Measurements from ENCODE around the gene MRPL39. TPM values are rescaled to one million over a fixed set of nuclear protein-coding genes. Genes with fewer than 3 reads are reported as not detected.

The MRPL39 gene
- polyA plus RNA-seq, 6 donors from 2014 or later = 38.4 to 65.4 (median 53.7) TPM

- Mint-ChIP-seq H3K4me1 (peaks cover 19 to 55% (median 43%) of the 10 kb centered on the region in 3 donors), H3K27ac (peak overlapping the region; percentile 79 to 97 (median 92)), H3K4me3 (peak overlapping the region; percentile 24 to 83 (median 74)), H3K27me3 (no peaks in the 10 kb centered on the region), H3K36me3 (peaks cover 0 to 8% of the 10 kb centered on the region in 2 donors), H3K9me3 (no peaks in the 10 kb centered on the region)
- DNase-seq = peak; percentile 39
- peak; percentile 69 to 71 for ATAC-seq (ENCODE audit: low read depth in 2 of 2)
Observed at GRCh38 chr21:25572861-25573310, 34.4 kb downstream of the MRPL39 start.

GRCh38 chr21:25571726-25572121 lies 35.6 kb downstream of the MRPL39 start:
- H3K36me3 Mint-ChIP-seq = peaks cover 0 to 5% of the 10 kb centered on the region in 2 donors
- peaks cover 28 to 63% (median 55%) of the 10 kb centered on the region in 3 donors for H3K4me1 Mint-ChIP-seq
- no peak overlapping the region for H3K4me3 Mint-ChIP-seq
- H3K27ac Mint-ChIP-seq = peak overlapping the region in 1 of 6 donors; percentile 90
- DNase-seq = no peak
- no peaks in the 10 kb centered on the region for H3K27me3 Mint-ChIP-seq
- no peak for ATAC-seq (ENCODE audit: low read depth in 2 of 2)
- no peaks in the 10 kb centered on the region for H3K9me3 Mint-ChIP-seq

- H3K36me3 Mint-ChIP-seq = no peaks in the 10 kb centered on the region
- H3K4me3 Mint-ChIP-seq = peak overlapping the region in 1 of 8 donors; percentile 15
Observed at GRCh38 chr21:25569711-25570110, 37.6 kb downstream of the MRPL39 start.

GRCh38 chr21:25569084-25569483 lies 38.2 kb downstream of the MRPL39 start:
- ATAC-seq (ENCODE audit: low read depth in 2 of 2) = no peak
- H3K4me3 Mint-ChIP-seq = no peak overlapping the region
- H3K27me3 Mint-ChIP-seq = no peaks in the 10 kb centered on the region

More at GRCh38 chr21:25569711-25570110, 37.6 kb downstream of the MRPL39 start:
- Mint-ChIP-seq H3K27me3 (no peaks in the 10 kb centered on the region), H3K4me1 (peaks cover 33 to 61% (median 55%) of the 10 kb centered on the region in 3 donors), H3K9me3 (no peaks in the 10 kb centered on the region), H3K27ac (peak overlapping the region in 4 of 6 donors; percentile 2 to 55 (median 10))
- no peak for ATAC-seq (ENCODE audit: low read depth in 2 of 2)
- DNase-seq = no peak

GRCh38 chr21:25568246-25568645 lies 39.0 kb downstream of the MRPL39 start:
- ATAC-seq (ENCODE audit: low read depth in 2 of 2) (peak; percentile 13 to 27), DNase-seq (peak; percentile 3)
- Mint-ChIP-seq H3K36me3 (no peaks in the 10 kb centered on the region), H3K27me3 (no peaks in the 10 kb centered on the region), H3K27ac (peak overlapping the region in 4 of 6 donors; percentile 4 to 66 (median 20)), H3K4me3 (peak overlapping the region in 3 of 8 donors; percentile 5 to 63 (median 34)), H3K4me1 (peaks cover 37 to 66% (median 60%) of the 10 kb centered on the region in 3 donors), H3K9me3 (no peaks in the 10 kb centered on the region)

More at GRCh38 chr21:25569084-25569483, 38.2 kb downstream of the MRPL39 start:
- no peaks in the 10 kb centered on the region for H3K9me3 Mint-ChIP-seq
- no peaks in the 10 kb centered on the region for H3K36me3 Mint-ChIP-seq
- no peak for DNase-seq
- peak overlapping the region in 1 of 6 donors; percentile 55 for H3K27ac Mint-ChIP-seq
- H3K4me1 Mint-ChIP-seq = peaks cover 37 to 66% (median 59%) of the 10 kb centered on the region in 3 donors

GRCh38 chr21:25567472-25567871 lies 39.8 kb downstream of the MRPL39 start:
- no peaks in the 10 kb centered on the region for H3K9me3 Mint-ChIP-seq
- H3K27me3 Mint-ChIP-seq = no peaks in the 10 kb centered on the region
- H3K36me3 Mint-ChIP-seq = no peaks in the 10 kb centered on the region
- peak overlapping the region in 1 of 8 donors; percentile 5 for H3K4me3 Mint-ChIP-seq
- H3K27ac Mint-ChIP-seq = peak overlapping the region in 4 of 6 donors; percentile 24 to 66 (median 37)
- ATAC-seq (ENCODE audit: low read depth in 2 of 2) (no peak), DNase-seq (no peak)
- H3K4me1 Mint-ChIP-seq = peaks cover 36 to 67% (median 61%) of the 10 kb centered on the region in 3 donors

- Mint-ChIP-seq H3K4me3 (no peak overlapping the region), H3K27ac (peak overlapping the region in 2 of 6 donors; percentile 24 to 66), H3K36me3 (no peaks in the 10 kb centered on the region)
Observed at GRCh38 chr21:25566645-25567044, 40.6 kb downstream of the MRPL39 start.

GRCh38 chr21:25565272-25566211 lies 41.7 kb downstream of the MRPL39 start:
- Mint-ChIP-seq H3K27me3 (no peaks in the 10 kb centered on the region), H3K4me3 (peak overlapping the region in 2 of 8 donors; percentile 93 to 95), H3K9me3 (no peaks in the 10 kb centered on the region), H3K36me3 (no peaks in the 10 kb centered on the region), H3K4me1 (peaks cover 41 to 72% (median 61%) of the 10 kb centered on the region in 3 donors), H3K27ac (peak overlapping the region in 3 of 6 donors; percentile 4 to 71 (median 48))
- no peak for ATAC-seq (ENCODE audit: low read depth in 2 of 2)
- DNase-seq = no peak

More at GRCh38 chr21:25566645-25567044, 40.6 kb downstream of the MRPL39 start:
- H3K27me3 Mint-ChIP-seq = no peaks in the 10 kb centered on the region
- H3K4me1 Mint-ChIP-seq = peaks cover 38 to 69% (median 61%) of the 10 kb centered on the region in 3 donors
- no peaks in the 10 kb centered on the region for H3K9me3 Mint-ChIP-seq
- no peak for ATAC-seq (ENCODE audit: low read depth in 2 of 2)
- no peak for DNase-seq

GRCh38 chr21:25564349-25564948 lies 42.8 kb downstream of the MRPL39 start:
- no peak for ATAC-seq (ENCODE audit: low read depth in 2 of 2)
- Mint-ChIP-seq H3K4me1 (peaks cover 41 to 75% (median 55%) of the 10 kb centered on the region in 3 donors), H3K4me3 (peak overlapping the region; percentile 7 to 98 (median 62)), H3K27ac (peak overlapping the region in 5 of 6 donors; percentile 7 to 92 (median 69)), H3K36me3 (no peaks in the 10 kb centered on the region), H3K27me3 (no peaks in the 10 kb centered on the region), H3K9me3 (no peaks in the 10 kb centered on the region)
- no peak for DNase-seq

- Mint-ChIP-seq H3K27ac (peak overlapping the region in 5 of 6 donors; percentile 4 to 96 (median 91)), H3K4me3 (peak overlapping the region; percentile 93 to 100 (median 98)), H3K9me3 (no peaks in the 10 kb centered on the region), H3K27me3 (no peaks in the 10 kb centered on the region), H3K36me3 (no peaks in the 10 kb centered on the region), H3K4me1 (peaks cover 41 to 73% (median 54%) of the 10 kb centered on the region in 3 donors)
- ATAC-seq (ENCODE audit: low read depth in 2 of 2) (no peak), DNase-seq (no peak)
Observed at GRCh38 chr21:25563361-25564116, 43.7 kb downstream of the MRPL39 start.

GRCh38 chr21:25562660-25563059 lies 44.6 kb downstream of the MRPL39 start:
- H3K4me1 Mint-ChIP-seq = peaks cover 33 to 64% (median 48%) of the 10 kb centered on the region in 3 donors

More at GRCh38 chr21:25562660-25563059, 44.6 kb downstream of the MRPL39 start:
- Mint-ChIP-seq H3K36me3 (no peaks in the 10 kb centered on the region), H3K27ac (peak overlapping the region; percentile 83 to 98 (median 95)), H3K27me3 (no peaks in the 10 kb centered on the region), H3K4me3 (peak overlapping the region; percentile 93 to 100 (median 98)), H3K9me3 (no peaks in the 10 kb centered on the region)
- DNase-seq (no peak), ATAC-seq (ENCODE audit: low read depth in 2 of 2) (peak in 1 of 2 donors; percentile 6)
